Endothelial cell (in vitro differentiated cells): ENCODE results near the gene DENND1A. TPM values are rescaled to one million over a fixed set of nuclear protein-coding genes. Genes with fewer than 3 reads are reported as not detected.

Experiments
- DNase-seq: peaks from one replicate; pipeline ENCODE4 v3.0.0; 2021; ENCODE audit warnings: low spot score
- H3K27ac Mint-ChIP-seq: one replicate; pipeline ENCODE4 v1.8.0; 2021; ENCODE audit warnings: mixed read lengths, inconsistent platforms; ENCODE audit not compliant: unreplicated experiment
- H3K27me3 Mint-ChIP-seq: one replicate; pipeline ENCODE4 v1.8.0; 2021; ENCODE audit warnings: mild to moderate bottlenecking, moderate library complexity, mixed read lengths, inconsistent platforms; ENCODE audit not compliant: unreplicated experiment
- H3K36me3 Mint-ChIP-seq: one replicate; pipeline ENCODE4 v1.8.0; 2021; ENCODE audit warnings: mild to moderate bottlenecking, low read depth, mixed read lengths, inconsistent platforms; ENCODE audit not compliant: unreplicated experiment
- H3K4me1 Mint-ChIP-seq: one replicate; pipeline ENCODE4 v1.8.0; 2021; ENCODE audit warnings: mild to moderate bottlenecking, mixed read lengths, inconsistent platforms; ENCODE audit not compliant: unreplicated experiment
- H3K4me3 Mint-ChIP-seq: one replicate; pipeline ENCODE4 v1.8.0; 2021; ENCODE audit warnings: mild to moderate bottlenecking, mixed read lengths, inconsistent platforms; ENCODE audit not compliant: unreplicated experiment
- H3K9me3 Mint-ChIP-seq: one replicate; pipeline ENCODE4 v1.8.0; 2021; ENCODE audit warnings: mixed read lengths, inconsistent platforms; ENCODE audit not compliant: unreplicated experiment
- CTCF ChIP-seq: fragments of 200-600 bp; sonication (generic); IDR thresholded peaks from one replicate; pipeline ENCODE4 v1.5.0; 2021; ENCODE audit warnings: antibody characterized with exemption; ENCODE audit not compliant: unreplicated experiment
- total RNA-seq: library from RNA; stranded (reverse); fragmentation: NEBNext Ultra II Directional; extraction: Animal tissue kit (Norgen Biotek cat#: 25700); gene quantifications from one replicate; pipeline ENCODE4 v1.2.1, GENCODE V29; 2021; ENCODE audit not compliant: unreplicated experiment

The DENND1A gene
- total RNA-seq, 1 donor from 2014 or later = 14.1 TPM

GRCh38 chr9:123832858-123833650, 96.9 kb downstream of the DENND1A start:
- TF ChIP-seq CTCF = no peak
- no peaks in the 10 kb centered on the region for H3K27me3 Mint-ChIP-seq
- H3K4me3 Mint-ChIP-seq = no peak overlapping the region
- no peak overlapping the region for H3K27ac Mint-ChIP-seq
- H3K4me1 Mint-ChIP-seq = peaks cover 13% of the 10 kb centered on the region
- no peak for DNase-seq
- H3K36me3 Mint-ChIP-seq = peaks cover 3% of the 10 kb centered on the region
- H3K9me3 Mint-ChIP-seq = peaks cover 3% of the 10 kb centered on the region

- Mint-ChIP-seq H3K4me1 (peaks cover 13% of the 10 kb centered on the region), H3K4me3 (no peak overlapping the region), H3K36me3 (peaks cover 6% of the 10 kb centered on the region), H3K27me3 (no peaks in the 10 kb centered on the region), H3K9me3 (peaks cover 8% of the 10 kb centered on the region), H3K27ac (no peak overlapping the region)
- no peak for TF ChIP-seq CTCF
- DNase-seq = no peak
Measured at GRCh38 chr9:123832176-123832575, 97.8 kb downstream of the DENND1A start.

- no peak for DNase-seq
- Mint-ChIP-seq H3K27ac (no peak overlapping the region), H3K4me1 (peaks cover 5% of the 10 kb centered on the region), H3K4me3 (no peak overlapping the region), H3K36me3 (peaks cover 6% of the 10 kb centered on the region), H3K9me3 (peaks cover 8% of the 10 kb centered on the region), H3K27me3 (no peaks in the 10 kb centered on the region)
- no peak for TF ChIP-seq CTCF
Measured at GRCh38 chr9:123828449-123828848, 101.5 kb downstream of the DENND1A start.

- H3K4me1 Mint-ChIP-seq = peaks cover 10% of the 10 kb centered on the region
- peak; percentile 39 for TF ChIP-seq CTCF
- no peak for DNase-seq
- H3K36me3 Mint-ChIP-seq = peaks cover 6% of the 10 kb centered on the region
- peaks cover 8% of the 10 kb centered on the region for H3K9me3 Mint-ChIP-seq
- no peaks in the 10 kb centered on the region for H3K27me3 Mint-ChIP-seq
- H3K4me3 Mint-ChIP-seq = no peak overlapping the region
- H3K27ac Mint-ChIP-seq = no peak overlapping the region
Measured at GRCh38 chr9:123825342-123826060, 104.4 kb downstream of the DENND1A start.
